HepG2 (cell line): ENCODE results near the gene URGCP. TPM values are rescaled to one million over a fixed set of nuclear protein-coding genes. Genes with fewer than 3 reads are reported as not detected.

Experiments
- ATAC-seq: fragments of 200-7000 bp; cut with Tn5 transposase; 3 replicates; pipeline ENCODE4 v1.9.1; 2020; ENCODE audit warnings: mild to moderate bottlenecking, moderate library complexity
- BruUV-seq: library from RNA; stranded (reverse); fragments of 400-500 nt; replicated peaks from 2 replicates; lab custom pipeline; 2021; lab: Mats Ljungman, UMichigan
- CTCF ChIA-PET: fragments of 300-600 bp; formaldehyde crosslinking; extraction: SDS; loops from one replicate; lab custom pipeline; 2021; ENCODE audit warnings: low total read pairs, inconsistent platforms, low intra/inter-chr PET ratio; lab: Yijun Ruan, JAX
- POLR2A ChIA-PET: fragments of 350-600 bp; sonication (Branson Sonifier 250); formaldehyde crosslinking; loops from one replicate; lab custom pipeline; 2020; ENCODE audit warnings: antibody characterized with exemption, inconsistent platforms; lab: Yijun Ruan, JAX
- DNase-seq: peaks from one replicate; pipeline ENCODE4 v3.0.0-alpha.2; 2015; ENCODE audit warnings: low spot score
- FAIRE-seq: peaks from 3 replicates; lab custom pipeline; 2011; peaks lifted over from hg19 to GRCh38; lab: Jason Lieb, UNC
- H2AFZ ChIP-seq: one replicate; pipeline ENCODE4 v1.6.1; 2011; ENCODE audit warnings: low read length, inconsistent platforms
- H3K27ac ChIP-seq: fragments of 300-600 bp; 3 replicates; pipeline ENCODE4 v1.8.0; 2011; ENCODE audit warnings: mixed run types, mild to moderate bottlenecking, mixed read lengths, low read length, inconsistent platforms; ENCODE audit not compliant: insufficient read depth; ENCODE audit errors: extremely low read length
- H3K27me3 ChIP-seq, 2 experiments: fragments of 200-600 bp in 1 of 2; 2 replicates in 1 of 2; 3 replicates in 1 of 2; pipeline versions ENCODE4 v1.6.0 to v1.8.0; 2011; ENCODE audit warnings: low read length in 2 of 2, mild to moderate bottlenecking in 2 of 2, moderate library complexity in 2 of 2, inconsistent platforms in 1 of 2; ENCODE audit not compliant: insufficient read depth in 2 of 2, control insufficient read depth in 1 of 2
- H3K36me3 ChIP-seq, 2 experiments: fragments of 200-600 bp in 1 of 2; replicated peaks in 1 of 2; 2 replicates in 1 of 2; 3 replicates in 1 of 2; pipeline versions ENCODE4 v1.5.1 to v1.8.0; 2011; ENCODE audit warnings: low read length in 2 of 2, inconsistent platforms in 1 of 2; ENCODE audit not compliant: insufficient read depth in 2 of 2, control insufficient read depth in 1 of 2
- H3K4me1 ChIP-seq: 2 replicates; pipeline ENCODE4 v1.5.1; 2012; ENCODE audit warnings: low read length, inconsistent platforms; ENCODE audit not compliant: insufficient read depth
- H3K4me2 ChIP-seq: 2 replicates; pipeline ENCODE4 v1.6.0; 2011; ENCODE audit warnings: low read depth, low read length, inconsistent platforms
- H3K4me3 ChIP-seq, 3 experiments: fragments of 200-600 bp in 1 of 3; sonication (generic), shearing (Covaris generic) in 1 of 3; replicated peaks in 1 of 3; 2 replicates each; pipeline ENCODE4 v1.5.1; 2011 to 2016; ENCODE audit warnings: low read length in 3 of 3, inconsistent platforms in 2 of 3, low read depth in 2 of 3, mild to moderate bottlenecking in 2 of 3, control low read depth in 1 of 3, mixed read lengths in 1 of 3; ENCODE audit not compliant: insufficient read depth in 1 of 3
- H3K79me2 ChIP-seq: one replicate; pipeline ENCODE4 v1.6.1; 2011; ENCODE audit warnings: low read length, inconsistent platforms; ENCODE audit not compliant: insufficient read depth
- H3K9ac ChIP-seq: 2 replicates; pipeline ENCODE4 v1.6.0; 2011; ENCODE audit warnings: mild to moderate bottlenecking, low read depth, low read length, inconsistent platforms; ENCODE audit not compliant: insufficient read depth
- H3K9me3 ChIP-seq: 2 replicates; pipeline ENCODE4 v1.5.1; 2012; ENCODE audit warnings: mild to moderate bottlenecking, low read length
- H4K20me1 ChIP-seq: 2 replicates; pipeline ENCODE4 v1.6.0; 2011; ENCODE audit warnings: inconsistent platforms, mild to moderate bottlenecking, low read length, moderate library complexity; ENCODE audit not compliant: insufficient read depth
- ATRX ChIP-seq: sonication (generic); formaldehyde crosslinking; IDR thresholded peaks from 2 replicates; pipeline ENCODE4 v1.4.0; 2020; ENCODE audit warnings: missing genetic modification reagents, borderline replicate concordance
- CHCHD3 ChIP-seq: sonication (generic); formaldehyde crosslinking; IDR thresholded peaks from 2 replicates; pipeline ENCODE4 v1.8.0; 2022; ENCODE audit warnings: mild to moderate bottlenecking, missing genetic modification reagents, moderate library complexity
- HDAC6 ChIP-seq: fragments of 200-600 bp; sonication (generic); IDR thresholded peaks from 2 replicates; pipeline ENCODE4 v1.7.0; 2017; ENCODE audit warnings: mild to moderate bottlenecking, antibody characterized with exemption, low read length, low read depth
- KDM1A ChIP-seq: IDR thresholded peaks from 2 replicates; pipeline ENCODE4 v1.6.1; 2016; ENCODE audit warnings: missing compliant biosample characterization
- KMT2B ChIP-seq: IDR thresholded peaks from 2 replicates; pipeline ENCODE4 v1.6.1; 2016; ENCODE audit warnings: missing genetic modification reagents, missing compliant biosample characterization
- PPARG ChIP-seq: conservative IDR thresholded peaks from 2 replicates; pipeline ENCODE4 v1.6.1; 2016; ENCODE audit warnings: missing biosample characterization, missing genetic modification reagents
- PRMT3 ChIP-seq: sonication (generic); formaldehyde crosslinking; IDR thresholded peaks from 2 replicates; pipeline ENCODE4 v1.8.1; 2022; ENCODE audit warnings: low read depth, mild to moderate bottlenecking, moderate library complexity, missing genetic modification reagents, borderline replicate concordance
- SOX6 ChIP-seq, 2 experiments: fragments of 450-650 bp in 1 of 2; sonication (generic) in 1 of 2; formaldehyde crosslinking in 1 of 2; IDR thresholded peaks; 2 replicates each; pipeline versions ENCODE4 v1.4.0 to v1.6.1; 2017 to 2020; ENCODE audit warnings: antibody characterized with exemption in 1 of 2, mild to moderate bottlenecking in 1 of 2, missing genetic modification reagents in 1 of 2
- SRSF4 ChIP-seq: fragments of 200-400 bp; formaldehyde crosslinking; IDR thresholded peaks from one replicate; pipeline ENCODE4 v1.6.1; 2018; ENCODE audit warnings: mild to moderate bottlenecking, low read depth, low read length, moderate library complexity; ENCODE audit not compliant: poor library complexity, severe bottlenecking
- USF2 ChIP-seq, 2 experiments: sonication (generic) in 1 of 2; formaldehyde crosslinking in 1 of 2; IDR thresholded peaks; 2 replicates each; pipeline versions ENCODE4 v1.5.1 to v1.6.1; 2011 to 2020; ENCODE audit warnings: borderline replicate concordance in 1 of 2, low read depth in 1 of 2, low read length in 1 of 2, mild to moderate bottlenecking in 1 of 2, missing genetic modification reagents in 1 of 2, moderate library complexity in 1 of 2
- ZBTB34 ChIP-seq: sonication (generic); formaldehyde crosslinking; IDR thresholded peaks from 2 replicates; pipeline ENCODE4 v1.8.0; 2022; ENCODE audit warnings: mild to moderate bottlenecking, missing genetic modification reagents
- ZNF10 ChIP-seq: sonication (generic); formaldehyde crosslinking; IDR thresholded peaks from 2 replicates; pipeline ENCODE4 v1.4.0; 2020; ENCODE audit warnings: mild to moderate bottlenecking, low read depth, missing genetic modification reagents, borderline replicate concordance
- ZNF136 ChIP-seq: sonication (generic); formaldehyde crosslinking; IDR thresholded peaks from 2 replicates; pipeline ENCODE4 v1.8.1; 2022; ENCODE audit warnings: low read depth, mild to moderate bottlenecking, moderate library complexity, missing genetic modification reagents
- ZNF253 ChIP-seq: sonication (generic); formaldehyde crosslinking; IDR thresholded peaks from 2 replicates; pipeline ENCODE4 v1.8.0; 2022; ENCODE audit warnings: mild to moderate bottlenecking, missing genetic modification reagents, borderline replicate concordance
- ZNF350 ChIP-seq: sonication (generic); formaldehyde crosslinking; IDR thresholded peaks from 2 replicates; pipeline ENCODE4 v1.4.0; 2020; ENCODE audit warnings: mild to moderate bottlenecking, low read depth, missing genetic modification reagents, borderline replicate concordance
- ZNF430 ChIP-seq: sonication (generic); formaldehyde crosslinking; IDR thresholded peaks from 2 replicates; pipeline ENCODE4 v1.9.0; 2021; ENCODE audit warnings: mild to moderate bottlenecking, missing genetic modification reagents
- ZNF530 ChIP-seq: sonication (generic); formaldehyde crosslinking; IDR thresholded peaks from 2 replicates; pipeline ENCODE4 v1.5.0; 2020; ENCODE audit warnings: low read depth, mild to moderate bottlenecking, missing genetic modification reagents
- ZNF761 ChIP-seq: sonication (generic); formaldehyde crosslinking; conservative IDR thresholded peaks from 2 replicates; pipeline ENCODE4 v1.4.0; 2020; ENCODE audit warnings: mild to moderate bottlenecking, missing genetic modification reagents
- ZNF792 ChIP-seq: IDR thresholded peaks from 2 replicates; pipeline ENCODE4 v1.6.1; 2016
- WGBS: methylation state at CpG from one replicate; pipeline ENCODE4 v1.1.6; 2017; ENCODE audit warnings: low lambda C conversion rate; 5-methylcytosine and 5-hydroxymethylcytosine counted together
- in situ Hi-C: cut with HindIII; loops from 2 replicates; pipeline ENCODE4 v1.10.0; 2017; ENCODE audit warnings: low pct_unique_long_range_greater_than_20kb; ENCODE audit not compliant: extremely low pct_ligation_motif_present
- intact Hi-C: fragments of 100-400 bp; cut with micrococcal nuclease; formaldehyde crosslinking; loops from one replicate; pipeline ENCODE4 v1.10.0; 2022; ENCODE audit not compliant: unreplicated experiment
- polyA plus RNA-seq, 8 experiments: library from polyadenylated mRNA; depleted of rRNA in 3 of 8; stranded (reverse) in 7 of 8; unstranded in 1 of 8; fragments of >200 nt; fragmentation: Illumina TruSeq in 4 of 8; extraction: Trizol in 4 of 8; gene quantifications; 2 replicates each; pipeline versions ENCODE4 v1.2.1 to v1.2.3, GENCODE V29; 2011 to 2016; ENCODE audit warnings: low read depth in 4 of 8, missing spikeins in 1 of 8, mixed read lengths in 1 of 8; ENCODE audit not compliant: insufficient read depth in 1 of 8
- total RNA-seq, 5 experiments: library from RNA; depleted of rRNA; stranded (reverse); fragments of >200 nt; fragmentation: Illumina TruSeq; extraction: Trizol; gene quantifications; 2 replicates each; pipeline ENCODE4 v1.2.3, GENCODE V29; 2016; ENCODE audit warnings: low read depth in 1 of 5

Gene URGCP
- total and polyA plus RNA-seq, 2 of the 13 experiments (the other 11 are each of a cell fraction or from before 2014, with no cell fraction given), result 22.3 to 25.8 TPM

- Histone ChIP-seq H3K36me3 (no peaks in the 10 kb centered on the region), H2AFZ (no peak overlapping the region), H3K9ac (no peak overlapping the region), H3K27me3 (no peaks in the 10 kb centered on the region; a peak in 1 of 5 replicates), H3K4me3 (no peak overlapping the region), H3K9me3 (no peaks in the 10 kb centered on the region), H3K4me2 (no peak overlapping the region), H4K20me1 (no peaks in the 10 kb centered on the region), H3K27ac (no peak overlapping the region), H3K79me2 (no peaks in the 10 kb centered on the region), H3K4me1 (no peaks in the 10 kb centered on the region)
- no TSS peak for BruUV-seq
- TF ChIP-seq ZNF10 (CRISPR knock-in tag) (no peak), PPARG (CRISPR knock-in tag) (no peak), ZNF792 (CRISPR knock-in tag) (no peak), PRMT3 (CRISPR knock-in tag) (no peak), ATRX (CRISPR knock-in tag) (no peak), ZNF430 (no peak), ZNF761 (no peak), ZNF530 (CRISPR knock-in tag) (no peak), KMT2B (CRISPR knock-in tag) (no peak), CHCHD3 (no peak), ZNF253 (CRISPR knock-in tag) (no peak), ZBTB34 (CRISPR knock-in tag) (no peak), HDAC6 (no peak), SOX6 (IDR thresholded peaks at IDR 0.05) (no peak), SOX6 (CRISPR knock-in tag; IDR thresholded peaks at IDR 0.05) (no peak), KDM1A (CRISPR knock-in tag) (no peak), ZNF350 (CRISPR knock-in tag) (no peak), ZNF136 (CRISPR knock-in tag) (no peak), USF2 (IDR thresholded peaks at IDR 0.05; ENCODE audit: low read depth, low read length) (no peak), USF2 (CRISPR knock-in tag; IDR thresholded peaks at IDR 0.05; ENCODE audit: borderline replicate concordance) (no peak), SRSF4 (no peak)
- DNase-seq, result no peak
- ChIA-PET POLR2A (interaction anchor here (1.2 kb wide), 1 partner anchor 56 kb away, joined by 3 read pairs; no protein-coding TSS in a partner anchor), CTCF (no interaction called here)
- 0% methylated on average over 2 of the region's 2 CpGs for WGBS
- in situ Hi-C loops, result loop anchor here (25.0 kb wide), 1 partner anchor 387 kb away; no protein-coding TSS in a partner anchor
- ATAC-seq, result no peak
- no peak for FAIRE-seq
- intact Hi-C loops, result no loop called here
Measured at GRCh38 chr7:43849047-43849446, 57.3 kb downstream of the URGCP start.
